ENCODE results near the gene INCA1. TPM values are rescaled to one million over a fixed set of nuclear protein-coding genes. Genes with fewer than 3 reads are reported as not detected.

The INCA1 gene
- total RNA-seq, 4 donors from 2014 or later = 0.31 to 1.1 TPM; not detected in 2

DNA sequence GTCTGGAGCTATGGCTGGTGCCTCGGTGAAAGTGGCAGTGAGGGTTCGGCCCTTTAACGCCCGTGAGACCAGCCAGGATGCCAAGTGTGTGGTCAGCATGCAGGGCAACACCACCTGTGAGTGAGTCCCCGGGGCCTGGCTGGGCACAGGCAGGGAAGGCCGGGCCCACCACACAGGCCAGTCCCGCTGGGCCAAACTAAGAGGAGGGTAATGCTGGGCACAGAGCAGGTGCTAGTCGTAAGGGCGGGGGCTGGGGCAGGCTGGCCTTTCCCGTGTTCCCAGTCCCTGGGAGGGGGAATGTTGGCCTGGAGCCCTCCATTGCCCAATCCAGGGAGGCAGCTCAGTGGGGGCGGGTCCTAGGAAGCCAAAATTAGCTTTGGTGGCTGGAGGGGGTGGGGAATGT lies 2.9 kb upstream of the INCA1 start:
- Histone ChIP-seq H3K9me3 (no peaks in the 10 kb centered on the region), H3K4me1 (peaks cover 16 to 40% (median 25%) of the 10 kb centered on the region in 3 donors), H3K4me3 (peak overlapping the region in 3 of 4 donors; percentile 80 to 98 (median 92)), H3K27ac (peak overlapping the region; percentile 14 to 94 (median 72)), H3K27me3 (no peaks in the 10 kb centered on the region), H3K36me3 (peaks cover 34 to 52% (median 41%) of the 10 kb centered on the region in 3 donors)
- intact Hi-C loops (cut with DNase I) = no loop called here
- no peak for DNase-seq
- TF ChIP-seq POLR2A (IDR thresholded peaks at IDR 0.05) = no peak
- TF ChIP-seq, protein P1, sequence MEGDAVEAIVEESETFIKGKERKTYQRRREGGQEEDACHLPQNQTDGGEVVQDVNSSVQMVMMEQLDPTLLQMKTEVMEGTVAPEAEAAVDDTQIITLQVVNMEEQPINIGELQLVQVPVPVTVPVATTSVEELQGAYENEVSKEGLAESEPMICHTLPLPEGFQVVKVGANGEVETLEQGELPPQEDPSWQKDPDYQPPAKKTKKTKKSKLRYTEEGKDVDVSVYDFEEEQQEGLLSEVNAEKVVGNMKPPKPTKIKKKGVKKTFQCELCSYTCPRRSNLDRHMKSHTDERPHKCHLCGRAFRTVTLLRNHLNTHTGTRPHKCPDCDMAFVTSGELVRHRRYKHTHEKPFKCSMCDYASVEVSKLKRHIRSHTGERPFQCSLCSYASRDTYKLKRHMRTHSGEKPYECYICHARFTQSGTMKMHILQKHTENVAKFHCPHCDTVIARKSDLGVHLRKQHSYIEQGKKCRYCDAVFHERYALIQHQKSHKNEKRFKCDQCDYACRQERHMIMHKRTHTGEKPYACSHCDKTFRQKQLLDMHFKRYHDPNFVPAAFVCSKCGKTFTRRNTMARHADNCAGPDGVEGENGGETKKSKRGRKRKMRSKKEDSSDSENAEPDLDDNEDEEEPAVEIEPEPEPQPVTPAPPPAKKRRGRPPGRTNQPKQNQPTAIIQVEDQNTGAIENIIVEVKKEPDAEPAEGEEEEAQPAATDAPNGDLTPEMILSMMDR (IDR thresholded peaks at IDR 0.05) = no peak
- 39 to 65% methylated on average over 2 to 3 of the region's 11 CpGs for WGBS, 2 donors

DNA sequence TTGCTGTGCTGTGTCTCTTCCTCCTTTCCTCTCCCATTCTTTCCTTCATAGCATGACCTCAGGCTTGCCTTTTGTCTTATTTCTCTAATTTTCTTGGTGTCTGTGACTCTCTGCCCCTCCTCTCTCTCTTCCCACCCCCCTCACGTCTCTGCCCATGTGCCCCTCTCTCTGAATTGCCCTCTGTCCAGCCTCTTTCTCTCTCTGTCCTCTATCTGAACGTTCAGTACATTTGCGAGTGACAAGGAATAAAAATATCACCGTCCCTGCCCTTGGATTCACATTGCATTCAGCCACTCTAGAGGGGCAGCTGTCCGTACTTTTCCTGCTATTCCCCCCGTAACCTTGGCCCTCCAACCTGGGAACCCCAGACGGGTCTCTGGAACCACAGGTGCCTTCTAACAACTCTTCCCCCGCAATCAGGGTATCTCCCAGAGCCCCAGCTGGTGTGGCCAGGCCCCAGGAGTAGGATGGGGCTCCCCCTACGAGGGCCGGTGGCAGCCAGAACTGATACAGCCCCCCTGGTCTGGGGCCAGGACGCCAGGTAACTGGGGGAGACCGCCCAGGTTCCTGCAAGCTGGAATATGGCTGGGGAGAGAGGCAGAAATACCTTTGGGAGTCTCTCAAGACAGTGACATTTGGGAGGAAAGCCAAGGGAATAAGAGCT lies 2.2 kb upstream of the INCA1 start:
- 72 to 74% methylated on average over 8 to 12 of the region's 12 CpGs for WGBS, 2 donors
- H3K27me3 ChIP-seq = no peaks in the 10 kb centered on the region
- no peak for DNase-seq
- H3K27ac ChIP-seq = peak overlapping the region; percentile 14 to 94 (median 92)
- peak overlapping the region; percentile 80 to 98 (median 90) for H3K4me3 ChIP-seq
- H3K36me3 ChIP-seq = peaks cover 27 to 45% (median 35%) of the 10 kb centered on the region in 3 donors
- no peaks in the 10 kb centered on the region for H3K9me3 ChIP-seq
- TF ChIP-seq, protein P1 (IDR thresholded peaks at IDR 0.05) = no peak
- TF ChIP-seq POLR2A (IDR thresholded peaks at IDR 0.05) = no peak
- H3K4me1 ChIP-seq = peaks cover 16 to 40% (median 25%) of the 10 kb centered on the region in 3 donors
- intact Hi-C loops (cut with DNase I) = no loop called here

DNA sequence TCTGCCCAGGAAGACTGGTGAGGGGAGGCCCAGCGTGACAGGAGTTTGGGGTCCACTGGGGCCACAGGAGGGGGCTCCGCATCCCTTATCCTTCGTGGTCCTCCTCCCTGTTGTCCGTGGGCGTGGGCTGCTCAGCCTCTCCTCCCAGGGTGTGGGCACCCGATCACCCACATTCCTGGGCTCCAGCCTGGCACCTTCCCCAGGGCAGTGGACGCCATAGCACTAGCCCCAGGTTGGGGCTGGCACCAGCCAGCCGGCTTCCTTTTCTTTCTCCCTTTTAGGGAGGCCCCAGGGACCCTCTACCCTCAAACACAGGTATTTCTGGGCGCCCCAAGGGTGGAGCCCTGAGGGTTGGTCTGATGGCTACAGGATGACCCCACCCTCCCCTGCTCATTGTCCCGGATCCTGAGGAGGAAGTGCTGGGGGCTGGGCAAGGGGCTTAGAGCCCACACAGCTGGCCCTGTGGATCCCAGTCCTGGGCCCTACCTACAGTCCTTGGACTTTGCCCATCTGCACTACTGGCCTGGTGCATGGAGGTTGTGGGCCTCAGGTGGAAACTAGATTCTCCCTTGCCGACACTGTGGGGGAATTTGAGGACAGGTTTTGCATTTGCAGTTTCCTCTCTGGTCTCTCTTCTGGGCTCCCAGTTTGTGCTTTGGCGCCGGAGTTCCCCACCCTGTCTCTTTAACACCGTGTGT lies 1.6 kb upstream of the INCA1 start:
- no peak for DNase-seq
- H3K4me1 ChIP-seq = peaks cover 16 to 40% (median 25%) of the 10 kb centered on the region in 3 donors
- no peaks in the 10 kb centered on the region for H3K27me3 ChIP-seq
- no peaks in the 10 kb centered on the region for H3K9me3 ChIP-seq
- peak overlapping the region; percentile 80 to 98 (median 90) for H3K4me3 ChIP-seq
- H3K36me3 ChIP-seq = peaks cover 21 to 38% (median 28%) of the 10 kb centered on the region in 3 donors
- WGBS, 2 donors = 9 to 19% methylated on average over 4 to 9 of the region's 14 CpGs
- peak overlapping the region; percentile 91 to 94 (median 93) for H3K27ac ChIP-seq
- intact Hi-C loops (cut with DNase I) = no loop called here
- TF ChIP-seq, protein P1 (IDR thresholded peaks at IDR 0.05) = no peak

DNA sequence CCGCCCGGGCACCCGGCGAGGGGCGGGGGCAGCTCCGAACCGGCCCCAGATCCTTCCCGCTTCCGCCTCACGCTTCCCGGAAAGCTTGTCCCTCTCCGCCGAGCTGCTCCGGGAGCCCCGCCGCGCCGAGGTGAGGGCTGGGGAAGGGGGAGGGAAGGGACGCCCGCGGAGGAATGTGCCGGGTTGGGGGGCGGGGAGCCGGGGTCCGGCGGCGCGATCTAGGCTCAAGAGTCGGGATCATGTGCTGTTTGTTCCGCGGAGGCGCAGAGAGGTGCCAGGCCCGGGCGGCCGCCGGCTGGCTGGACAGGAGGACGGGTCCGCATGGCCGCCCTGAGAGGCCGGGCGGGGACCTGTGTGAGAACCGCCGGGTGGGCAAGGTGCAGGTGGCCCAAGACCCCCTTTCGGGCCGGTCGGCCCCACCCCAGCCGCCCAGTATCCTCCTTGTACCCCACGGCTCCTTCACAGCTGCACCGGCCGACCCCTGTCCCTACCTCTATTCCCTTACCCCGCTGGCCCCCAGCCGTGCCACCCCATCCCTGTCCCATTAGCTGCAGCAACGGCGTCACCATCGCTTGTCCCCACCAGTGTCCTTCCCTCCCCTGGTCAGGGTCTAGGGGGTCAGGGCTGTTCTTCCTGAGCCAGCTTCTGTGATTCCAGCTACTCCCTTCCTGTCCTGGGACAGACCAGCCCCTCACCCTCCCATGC lies 857 bp upstream of the INCA1 start:
- DNase-seq = no peak
- intact Hi-C loops (cut with DNase I) = no loop called here
- 0 to 2% methylated on average over 4 to 19 of the region's 55 CpGs for WGBS, 2 donors
- H3K27ac ChIP-seq = peak overlapping the region; percentile 91 to 94 (median 93)
- TF ChIP-seq, protein P1 (IDR thresholded peaks at IDR 0.05) = no peak
- TF ChIP-seq POLR2A (IDR thresholded peaks at IDR 0.05) = no peak
- H3K36me3 ChIP-seq = peaks cover 15 to 31% (median 21%) of the 10 kb centered on the region in 3 donors
- H3K4me3 ChIP-seq = peak overlapping the region; percentile 80 to 98 (median 90)
- H3K27me3 ChIP-seq = no peaks in the 10 kb centered on the region
- peaks cover 16 to 40% (median 25%) of the 10 kb centered on the region in 3 donors for H3K4me1 ChIP-seq
- H3K9me3 ChIP-seq = no peaks in the 10 kb centered on the region
